ENCODE results near the gene MLF1.

DNA sequence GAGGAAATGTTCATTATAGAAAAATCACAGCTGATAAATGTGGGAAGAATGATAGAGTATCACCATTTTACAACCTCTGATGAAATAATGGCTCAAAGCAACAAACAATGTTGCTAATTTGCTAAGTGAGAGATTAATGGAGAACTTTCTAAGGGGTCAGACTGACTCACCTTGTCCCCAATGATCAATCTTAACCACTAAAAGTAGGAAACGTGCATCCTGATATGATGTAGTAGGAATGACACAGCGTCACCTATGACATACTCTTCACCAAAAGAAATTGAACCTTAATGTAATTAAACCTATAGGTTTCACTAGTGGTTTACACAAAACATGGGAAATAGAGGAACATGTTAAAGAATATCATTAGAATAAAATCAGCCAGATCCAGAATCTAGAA lies 35.1 kb upstream of the MLF1 start:
- TF ChIP-seq POLR2A (IDR thresholded peaks at IDR 0.05; ENCODE audit: low read depth, low read length) (no peak), POLR2AphosphoS5 (IDR thresholded peaks at IDR 0.05; ENCODE audit: low read depth, low read length) (no peak), POU2F2 (IDR thresholded peaks at IDR 0.05; ENCODE audit: low read depth, low read length) (no peak)

Data from GM12891 (cell line).